RCC 7860 (cell line): ENCODE results near the gene TTBK2.
"Not testable (repeated sequence)": the region's sequence is repeated elsewhere in the genome, so short reads cannot be mapped to it uniquely, and the experiment has no call there.

Experiments used
- DNase-seq: peaks from one replicate; pipeline ENCODE4 v3.0.0-alpha.2; 2015; ENCODE audit warnings: low spot score
- FAIRE-seq: peaks from 2 replicates; lab custom pipeline; 2012; peaks lifted over from hg19 to GRCh38; lab: Jason Lieb, UNC

TTBK2 gene

GRCh38 chr15:42911058-42911592 lies 9.5 kb downstream of the TTBK2 start:
- DNase-seq (no peak), FAIRE-seq (no peak)

GRCh38 chr15:42908538-42908937 lies 12.0 kb downstream of the TTBK2 start:
- no peak for DNase-seq
- FAIRE-seq = no peak

- DNase-seq (no peak), FAIRE-seq (no peak)
Observed at GRCh38 chr15:42903388-42904324, 16.9 kb downstream of the TTBK2 start.

- FAIRE-seq, DNase-seq: not testable (repeated sequence)
Observed at GRCh38 chr15:42893911-42894310, 26.7 kb downstream of the TTBK2 start.

- FAIRE-seq = peak; percentile 7
- no peak for DNase-seq
Observed at GRCh38 chr15:42891569-42891968, 29.0 kb downstream of the TTBK2 start.

GRCh38 chr15:42890161-42890913 lies 30.2 kb downstream of the TTBK2 start:
- peak; percentile 83 for DNase-seq
- FAIRE-seq = no peak

- not testable (repeated sequence) for FAIRE-seq, DNase-seq
Observed at GRCh38 chr15:42887384-42887783, 33.2 kb downstream of the TTBK2 start.

- DNase-seq = no peak
- no peak for FAIRE-seq
Observed at GRCh38 chr15:42880121-42880520, 40.5 kb downstream of the TTBK2 start.

- FAIRE-seq = no peak
- DNase-seq = no peak
Observed at GRCh38 chr15:42879443-42879842, 41.1 kb downstream of the TTBK2 start.

- DNase-seq (no peak), FAIRE-seq (no peak)
Observed at GRCh38 chr15:42876224-42876623, 44.4 kb downstream of the TTBK2 start.

GRCh38 chr15:42868683-42869082 lies 51.9 kb downstream of the TTBK2 start:
- FAIRE-seq (no peak), DNase-seq (no peak)

- no peak for FAIRE-seq
- no peak for DNase-seq
Observed at GRCh38 chr15:42863572-42864239, 56.9 kb downstream of the TTBK2 start.

GRCh38 chr15:42858999-42859789 lies 61.4 kb downstream of the TTBK2 start:
- no peak for FAIRE-seq
- no peak for DNase-seq

- FAIRE-seq = no peak
- DNase-seq = no peak
Observed at GRCh38 chr15:42858540-42858939, 62.0 kb downstream of the TTBK2 start.

- FAIRE-seq = no peak
- DNase-seq = no peak
Observed at GRCh38 chr15:42854576-42854975, 66.0 kb downstream of the TTBK2 start.

GRCh38 chr15:42849836-42850235 lies 70.7 kb downstream of the TTBK2 start:
- no peak for DNase-seq
- FAIRE-seq = no peak

GRCh38 chr15:42848846-42849245 lies 71.7 kb downstream of the TTBK2 start:
- no peak for DNase-seq
- FAIRE-seq = no peak

GRCh38 chr15:42846647-42847046 lies 73.9 kb downstream of the TTBK2 start:
- DNase-seq (no peak), FAIRE-seq (no peak)

GRCh38 chr15:42845581-42845980 lies 75.0 kb downstream of the TTBK2 start:
- FAIRE-seq (no peak), DNase-seq (no peak)

- DNase-seq (no peak), FAIRE-seq (no peak)
Observed at GRCh38 chr15:42843699-42844098, 76.9 kb downstream of the TTBK2 start.
